HG03196 (cell line): Measurements from ENCODE around the gene CASP3.

Source experiments
- ATAC-seq: cut with Tn5 transposase; IDR thresholded peaks from one replicate; pipeline ENCODE4 v1.9.1; 2021; ENCODE audit not compliant: unreplicated experiment

The CASP3 gene

GRCh38 chr4:184649026-184649970 lies at the start of gene CASP3, which contains the start of gene PRIMPOL:
TSS of gene CASP3 (minus strand) at chr4:184649447. CDS start at chr4:184638453, 10,994 bp downstream.
TSS of gene PRIMPOL (plus strand) at chr4:184649738. CDS start at chr4:184657141, 7,403 bp downstream.
- peak; percentile 80 for ATAC-seq

- no peak for ATAC-seq
These were observed 48.7 kb upstream of the CASP3 start for GRCh38 chr4:184697956-184698355.

- no peak for ATAC-seq
These were observed 46.1 kb upstream of the CASP3 start for GRCh38 chr4:184695178-184695896.

- ATAC-seq: no peak
These were observed 45.2 kb upstream of the CASP3 start for GRCh38 chr4:184694412-184694956.

- ATAC-seq: no peak
These were observed 43.8 kb upstream of the CASP3 start for GRCh38 chr4:184693056-184693455.

GRCh38 chr4:184689681-184690080 lies 40.4 kb upstream of the CASP3 start:
- no peak for ATAC-seq

- no peak for ATAC-seq
These were observed 39.2 kb upstream of the CASP3 start for GRCh38 chr4:184688447-184688846.

GRCh38 chr4:184688005-184688404 lies 38.8 kb upstream of the CASP3 start:
- no peak for ATAC-seq

GRCh38 chr4:184684491-184685189 lies 35.4 kb upstream of the CASP3 start:
- no peak for ATAC-seq

- no peak for ATAC-seq
These were observed 32.7 kb upstream of the CASP3 start for GRCh38 chr4:184681916-184682315.

- no peak for ATAC-seq
These were observed 31.5 kb upstream of the CASP3 start for GRCh38 chr4:184680698-184681097.

- no peak for ATAC-seq
These were observed 26.7 kb upstream of the CASP3 start for GRCh38 chr4:184675821-184676492.

- no peak for ATAC-seq
These were observed 25.8 kb upstream of the CASP3 start for GRCh38 chr4:184675018-184675417.

- no peak for ATAC-seq
These were observed 24.8 kb upstream of the CASP3 start for GRCh38 chr4:184674011-184674410.

- ATAC-seq: no peak
These were observed 23.5 kb upstream of the CASP3 start for GRCh38 chr4:184672741-184673140.

- ATAC-seq: no peak
These were observed 21.9 kb upstream of the CASP3 start for GRCh38 chr4:184671101-184671500.

- ATAC-seq: no peak
These were observed 20.0 kb upstream of the CASP3 start for GRCh38 chr4:184669251-184669650.

- no peak for ATAC-seq
These were observed 19.4 kb upstream of the CASP3 start for GRCh38 chr4:184668511-184669114.

- no peak for ATAC-seq
These were observed 18.8 kb upstream of the CASP3 start for GRCh38 chr4:184668096-184668495.

- no peak for ATAC-seq
These were observed 17.4 kb upstream of the CASP3 start for GRCh38 chr4:184666670-184667069.
